GM23248 (cell line): ENCODE data around the gene ITPRIP.

Experiments
- EZH2 ChIP-seq: fragments of 200-600 bp; sonication (generic); IDR thresholded peaks from 2 replicates; pipeline ENCODE4 v1.6.1; 2018; ENCODE audit warnings: antibody characterized with exemption, mild to moderate bottlenecking; ENCODE audit not compliant: insufficient read depth, poor library complexity, severe bottlenecking
- EZH2phosphoT487 ChIP-seq: fragments of 200-600 bp; sonication (generic); IDR thresholded peaks from 2 replicates; pipeline ENCODE4 v1.6.1; 2018; ENCODE audit warnings: antibody characterized with exemption, moderate library complexity, mild to moderate bottlenecking, low read depth; ENCODE audit not compliant: insufficient read depth

DNA sequence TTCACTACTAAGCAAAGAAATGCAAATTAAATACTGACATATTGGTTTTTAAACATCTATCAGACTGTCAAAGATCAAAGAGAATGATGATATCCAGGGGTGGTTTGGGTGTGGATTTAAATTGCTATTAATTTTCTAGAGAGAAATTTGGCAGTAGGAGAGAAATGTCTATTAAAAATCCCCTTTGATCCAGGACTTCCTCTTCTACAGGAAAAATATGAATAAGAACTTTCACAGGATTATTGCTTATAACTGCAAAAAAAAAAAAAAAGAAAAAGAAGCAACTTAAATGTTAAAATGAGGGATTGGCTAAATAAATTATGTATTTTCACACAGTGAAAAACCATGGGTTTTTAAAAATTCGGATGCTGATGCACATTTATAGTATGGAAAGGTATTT is 36.3 kb upstream of the ITPRIP start:
- TF ChIP-seq EZH2 (no peak), EZH2phosphoT487 (no peak)
